Muscle of back (tissue), 11 donors: ENCODE measurements around the gene TRIM46. TPM values are rescaled to one million over a fixed set of nuclear protein-coding genes. Genes with fewer than 3 reads are reported as not detected.
"Not testable (repeated sequence)": the region's sequence is repeated elsewhere in the genome, so short reads cannot be mapped to it uniquely, and the experiment has no call there.

ENCODE experiments used
- DNase-seq, 3 donors: peaks; one replicate each; pipeline versions ENCODE4 v3.0.0 to v3.0.0-alpha.2; 2013
- polyA plus RNA-seq, 10 donors: library from polyadenylated mRNA; unstranded; fragments of 120-200 nt; gene quantifications; one replicate each; pipeline ENCODE4 v1.2.1, GENCODE V29; 2013; ENCODE audit not compliant: insufficient read length in 10 of 10

The TRIM46 gene
- polyA plus RNA-seq, 10 donors, result 0.21 to 0.83 (median 0.52) TPM

DNA sequence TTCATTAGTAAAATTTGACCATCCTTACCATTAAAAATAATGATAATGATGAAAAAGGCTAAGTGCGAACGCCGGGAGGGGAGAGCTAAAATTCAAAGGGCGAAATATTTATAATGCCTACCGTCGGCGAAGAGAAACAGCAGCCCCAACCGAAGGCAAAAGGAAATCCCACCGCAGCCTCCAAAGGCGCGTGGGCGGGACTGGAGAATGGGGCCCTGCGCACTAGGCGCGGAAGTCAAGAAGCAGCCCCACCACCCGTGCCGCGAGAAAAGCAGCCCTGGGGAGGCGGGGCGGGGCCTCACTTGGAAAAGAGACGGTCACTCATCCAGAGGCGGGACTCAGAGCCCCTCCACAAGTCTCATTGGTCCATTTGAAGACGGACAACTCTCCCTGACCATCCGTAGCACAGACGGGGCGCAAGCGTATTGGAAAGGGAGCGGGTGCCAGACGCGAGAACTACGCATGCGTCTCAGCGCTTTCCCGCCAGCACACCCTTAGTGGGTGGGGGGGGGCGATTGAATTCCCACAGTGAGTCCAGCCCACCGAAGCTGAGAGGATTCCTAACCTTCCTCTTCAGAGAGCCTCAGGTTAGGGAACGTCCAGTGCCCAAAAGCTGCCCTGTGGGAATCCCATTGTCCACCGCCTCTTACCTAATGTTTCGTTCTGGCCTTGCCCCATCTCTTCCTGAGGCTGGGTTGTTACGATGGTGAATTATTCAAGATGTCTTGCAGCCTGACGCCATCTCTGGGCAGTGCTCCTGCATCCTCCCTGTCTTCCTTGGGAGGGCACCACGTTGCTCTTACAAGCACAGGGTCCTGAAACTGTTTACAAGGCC lies 53.8 kb downstream of the TRIM46 start:
- peak; percentile 99 to 100 (median 100) for DNase-seq

DNA sequence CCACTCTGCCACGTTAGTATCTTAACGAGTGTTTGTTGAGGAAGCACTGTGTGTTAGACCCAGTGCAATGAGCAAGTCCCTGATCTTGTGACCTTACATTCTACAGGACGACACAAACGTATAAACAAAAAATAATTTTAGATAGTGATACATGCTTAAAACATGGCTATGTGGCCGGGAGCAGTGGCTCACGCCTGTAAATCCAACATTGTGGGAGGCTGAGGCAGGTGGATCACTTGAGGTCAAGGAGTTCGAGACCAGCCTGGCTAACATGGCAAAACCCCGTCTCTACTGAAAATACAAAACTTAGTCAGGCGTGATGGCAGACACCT lies 54.4 kb downstream of the TRIM46 start:
- DNase-seq, result no peak

DNA sequence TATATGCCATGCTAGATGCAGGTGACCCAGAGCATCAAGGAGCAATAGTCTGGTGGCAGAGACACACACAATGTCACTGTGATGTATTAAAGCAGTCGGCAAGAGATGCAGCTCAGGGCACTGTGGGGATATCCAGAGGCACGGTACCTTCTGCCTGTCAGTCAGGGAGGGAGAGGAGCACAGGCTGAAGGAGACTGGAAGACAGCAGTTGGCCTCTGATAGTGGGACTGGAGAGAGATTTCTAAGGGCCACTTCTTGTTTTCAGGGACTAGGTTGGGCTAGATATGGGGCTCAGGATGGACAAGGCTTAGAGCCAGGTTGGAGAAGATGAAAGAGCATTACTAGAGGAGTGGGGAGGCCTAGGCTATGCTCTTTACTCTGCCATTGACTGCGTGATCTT lies 57.7 kb downstream of the TRIM46 start:
- not testable (repeated sequence) for DNase-seq

DNA sequence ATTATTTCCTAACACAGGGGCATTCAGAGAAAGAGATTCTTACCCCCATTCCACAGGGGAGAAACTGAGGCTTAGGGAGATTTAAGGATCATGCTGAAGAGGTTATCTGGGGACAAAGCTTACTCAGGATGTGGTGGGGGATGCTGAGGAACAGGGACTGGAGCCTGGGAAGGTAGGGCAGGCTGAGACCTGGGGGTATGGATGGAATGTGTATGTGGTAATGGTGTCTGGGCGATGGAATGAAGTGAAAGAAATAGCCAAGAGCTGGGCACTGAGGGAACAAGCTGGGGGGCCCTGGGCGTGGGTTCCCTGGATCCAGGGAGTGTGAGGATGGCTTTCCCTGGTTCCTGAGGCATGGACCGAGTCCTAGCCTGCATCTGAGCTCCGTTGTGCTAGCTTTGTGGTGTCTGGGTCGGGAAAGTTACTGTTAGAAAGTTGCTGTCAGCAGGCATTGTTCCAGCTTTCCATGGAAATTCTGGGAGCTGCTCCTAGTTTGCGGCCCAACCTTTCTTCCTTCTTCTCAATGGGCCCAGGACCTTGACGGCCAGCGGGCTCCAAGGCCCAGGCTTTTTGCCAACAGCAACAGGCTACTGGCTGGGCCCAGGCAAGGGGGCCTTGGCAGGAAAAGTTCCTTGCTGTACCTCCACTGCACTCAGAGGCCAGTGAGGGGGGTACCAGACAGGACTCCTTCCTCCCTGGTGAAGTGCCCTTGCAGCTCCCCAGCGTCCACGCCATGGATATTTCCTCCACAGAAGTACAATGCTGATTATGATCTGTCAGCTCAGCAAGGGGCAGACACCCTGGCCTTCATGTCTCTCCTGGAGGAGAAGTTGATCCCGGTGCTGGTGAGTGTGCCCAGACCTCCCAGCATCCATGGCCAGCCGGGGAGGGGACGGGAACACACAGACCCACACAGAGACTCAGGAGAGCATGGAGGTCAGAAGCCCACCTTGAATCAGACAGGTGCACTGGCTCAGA lies 58.6 kb downstream of the TRIM46 start:
- peak; percentile 64 to 94 (median 90) for DNase-seq

DNA sequence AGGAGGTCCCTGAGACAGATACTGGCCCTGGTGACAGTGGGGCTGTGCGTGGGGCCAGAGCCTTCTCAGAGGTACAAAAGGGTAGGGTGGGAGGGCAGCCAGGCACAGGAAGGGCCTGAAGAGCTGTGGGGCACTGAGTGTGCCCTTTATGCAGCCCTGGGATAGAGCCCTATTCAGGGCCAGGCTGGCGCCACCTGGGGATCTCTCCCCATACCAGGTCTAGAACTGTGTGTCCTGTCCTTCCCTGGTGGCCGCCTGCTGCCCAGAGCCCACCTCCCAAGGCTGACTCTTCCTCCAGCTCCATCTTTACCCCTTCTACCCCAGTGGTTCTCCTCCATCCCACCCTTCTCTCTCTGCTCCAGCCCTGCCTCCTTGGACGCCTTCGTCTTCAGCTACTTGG lies 59.9 kb downstream of the TRIM46 start:
- not testable (repeated sequence) for DNase-seq

Other genes with a start within 250 kb of the TRIM46 start
- gene PMVK, start 237.1 kb upstream of the TRIM46 start, polyA plus RNA-seq, result 10 to 100 TPM; 21.6 to 35.4 (median 26.8) TPM
- 100 to 1,000 TPM in 9 of 10 donors, 10 to 100 TPM in 1; 81.5 to 150 (median 124) TPM for gene PBXIP1, start 217.8 kb upstream of the TRIM46 start, polyA plus RNA-seq
- 10 to 100 TPM; 25.6 to 33.5 (median 26.9) TPM for gene PYGO2, start 212.1 kb upstream of the TRIM46 start, polyA plus RNA-seq
- gene SHC1, start 203.1 kb upstream of the TRIM46 start, polyA plus RNA-seq, result 100 to 1,000 TPM in 1 of 10 donors, 10 to 100 TPM in 9; 76.6 to 116 (median 85.6) TPM
- gene CKS1B, start 199.2 kb upstream of the TRIM46 start, polyA plus RNA-seq, result 10 to 100 TPM; 45.8 to 80.8 (median 62.6) TPM
- gene FLAD1, start 190.5 kb upstream of the TRIM46 start, polyA plus RNA-seq, result 10 to 100 TPM; 15.3 to 21.0 (median 19.5) TPM
- under 1 TPM in 3 of 10 donors, not detected in 7; 0.30 to 0.71 (median 0.48) TPM for gene LENEP, start 180.3 kb upstream of the TRIM46 start, polyA plus RNA-seq
- 10 to 100 TPM in 2 of 10 donors, 1 to 10 TPM in 8; 6.2 to 13.1 (median 8.4) TPM for gene ZBTB7B, start 171.0 kb upstream of the TRIM46 start, polyA plus RNA-seq
- 1 to 10 TPM in 3 of 10 donors, under 1 TPM in 7; 0.40 to 1.9 (median 0.85) TPM for gene DCST2, start 140.1 kb upstream of the TRIM46 start, polyA plus RNA-seq
- under 1 TPM; 0.09 to 0.58 (median 0.17) TPM for gene DCST1, start 140.0 kb upstream of the TRIM46 start, polyA plus RNA-seq
- gene ADAM15, start 122.5 kb upstream of the TRIM46 start, polyA plus RNA-seq, result 10 to 100 TPM; 50.0 to 81.4 (median 59.9) TPM
- gene EFNA4, start 110.1 kb upstream of the TRIM46 start, polyA plus RNA-seq, result 10 to 100 TPM in 1 of 10 donors, 1 to 10 TPM in 9; 5.1 to 10.2 (median 7.0) TPM
- gene EFNA3, start 95.0 kb upstream of the TRIM46 start, polyA plus RNA-seq, result 1 to 10 TPM; 2.1 to 5.3 (median 2.3) TPM
- 10 to 100 TPM; 19.4 to 31.5 (median 22.8) TPM for gene EFNA1, start 46.0 kb upstream of the TRIM46 start, polyA plus RNA-seq
- 10 to 100 TPM; 18.1 to 21.6 (median 21.1) TPM for gene SLC50A1, start 38.0 kb upstream of the TRIM46 start, polyA plus RNA-seq
- 10 to 100 TPM; 11.9 to 28.7 (median 18.8) TPM for gene DPM3, start 33.3 kb upstream of the TRIM46 start, polyA plus RNA-seq
- 100 to 1,000 TPM in 2 of 10 donors, 10 to 100 TPM in 8; 77.1 to 103 (median 93.4) TPM for gene KRTCAP2, start 545 bp upstream of the TRIM46 start, polyA plus RNA-seq
- 10 to 100 TPM; 48.6 to 97.0 (median 68.0) TPM for gene THBS3, start 34.0 kb downstream of the TRIM46 start, polyA plus RNA-seq
- gene MTX1, start 34.8 kb downstream of the TRIM46 start, polyA plus RNA-seq, result 10 to 100 TPM; 16.3 to 26.1 (median 21.6) TPM
- 10 to 100 TPM; 11.7 to 18.1 (median 15.3) TPM for gene ENTREP3, start 81.6 kb downstream of the TRIM46 start, polyA plus RNA-seq
- gene SCAMP3, start 88.5 kb downstream of the TRIM46 start, polyA plus RNA-seq, result 10 to 100 TPM; 39.1 to 50.0 (median 40.8) TPM
- gene CLK2, start 99.7 kb downstream of the TRIM46 start, polyA plus RNA-seq, result 10 to 100 TPM; 34.2 to 54.5 (median 41.4) TPM
- 1 to 10 TPM; 3.0 to 8.1 (median 4.2) TPM for gene HCN3, start 103.6 kb downstream of the TRIM46 start, polyA plus RNA-seq
- gene PKLR, start 127.6 kb downstream of the TRIM46 start, polyA plus RNA-seq, result under 1 TPM in 7 of 10 donors, not detected in 3; 0.08 to 0.36 (median 0.13) TPM
- gene FDPS, start 135.0 kb downstream of the TRIM46 start, polyA plus RNA-seq, result 100 to 1,000 TPM in 8 of 10 donors, 10 to 100 TPM in 2; 88.5 to 139 (median 110) TPM
- gene RUSC1, start 147.0 kb downstream of the TRIM46 start, polyA plus RNA-seq, result 10 to 100 TPM; 20.5 to 30.4 (median 26.7) TPM